HuH-7.5 (cell line): ENCODE measurements around the gene ARSB.

Experiments
- DNase-seq: peaks from one replicate; pipeline ENCODE4 v3.0.0; 2011; ENCODE audit warnings: low spot score

ARSB gene

GRCh38 chr5:78803941-78804340, 181.2 kb downstream of the ARSB start:
- DNase-seq: no peak

- DNase-seq: no peak
Measured at GRCh38 chr5:78803353-78803752, 181.8 kb downstream of the ARSB start.

- no peak for DNase-seq
Measured at GRCh38 chr5:78801413-78801812, 183.7 kb downstream of the ARSB start.

GRCh38 chr5:78799266-78800017, 185.7 kb downstream of the ARSB start:
- DNase-seq: no peak

GRCh38 chr5:78798673-78799029, 186.5 kb downstream of the ARSB start:
- no peak for DNase-seq

GRCh38 chr5:78797936-78798672, 187.0 kb downstream of the ARSB start:
- no peak for DNase-seq

GRCh38 chr5:78795757-78796156, 189.4 kb downstream of the ARSB start:
- DNase-seq: peak; percentile 24

- DNase-seq: no peak
Measured at GRCh38 chr5:78794693-78795215, 190.4 kb downstream of the ARSB start.

- no peak for DNase-seq
Measured at GRCh38 chr5:78793907-78794662, 191.0 kb downstream of the ARSB start.

- no peak for DNase-seq
Measured at GRCh38 chr5:78792345-78793055, 192.6 kb downstream of the ARSB start.

GRCh38 chr5:78791501-78792100, 193.5 kb downstream of the ARSB start:
- no peak for DNase-seq

GRCh38 chr5:78787783-78788182, 197.3 kb downstream of the ARSB start:
- no peak for DNase-seq

GRCh38 chr5:78785454-78785853, 199.7 kb downstream of the ARSB start:
- no peak for DNase-seq

GRCh38 chr5:78783434-78784130, 201.5 kb downstream of the ARSB start:
- no peak for DNase-seq

GRCh38 chr5:78782728-78783127, 202.4 kb downstream of the ARSB start:
- no peak for DNase-seq

- DNase-seq: no peak
Measured at GRCh38 chr5:78781611-78782286, 203.4 kb downstream of the ARSB start.

- DNase-seq: no peak
Measured at GRCh38 chr5:78779771-78780616, 205.1 kb downstream of the ARSB start.

- no peak for DNase-seq
Measured at GRCh38 chr5:78779262-78779661, 205.8 kb downstream of the ARSB start.

GRCh38 chr5:78778538-78778937, 206.6 kb downstream of the ARSB start:
- no peak for DNase-seq
